ENCODE measurements around the gene TTC7B. TPM values are rescaled to one million over a fixed set of nuclear protein-coding genes. Genes with fewer than 3 reads are reported as not detected.

TTC7B gene
- total RNA-seq, 1 donor from 2014 or later = 46.6 TPM

GRCh38 chr14:90502760-90503159 is 313.5 kb downstream of the TTC7B start:
- Mint-ChIP-seq H3K9me3 (ENCODE audit: low read depth) (peaks cover 3% of the 10 kb centered on the region), H3K27me3 (no peaks in the 10 kb centered on the region), H3K4me1 (ENCODE audit: low read depth) (peaks cover 23% of the 10 kb centered on the region), H3K27ac (no peak overlapping the region), H3K36me3 (ENCODE audit: insufficient read depth) (no peaks in the 10 kb centered on the region), H3K4me3 (ENCODE audit: low read depth) (no peak overlapping the region)
- DNase-seq (ENCODE audit: low spot score, unreplicated experiment) = no peak
- TF ChIP-seq CTCF (IDR thresholded peaks at IDR 0.05; ENCODE audit: unreplicated experiment) = no peak

- Mint-ChIP-seq H3K36me3 (ENCODE audit: insufficient read depth) (no peaks in the 10 kb centered on the region), H3K27me3 (no peaks in the 10 kb centered on the region), H3K4me1 (ENCODE audit: low read depth) (peaks cover 21% of the 10 kb centered on the region), H3K4me3 (ENCODE audit: low read depth) (no peak overlapping the region), H3K9me3 (ENCODE audit: low read depth) (peaks cover 3% of the 10 kb centered on the region), H3K27ac (peak overlapping the region; percentile 80)
- DNase-seq (ENCODE audit: low spot score, unreplicated experiment) = no peak
- no peak for TF ChIP-seq CTCF (IDR thresholded peaks at IDR 0.05; ENCODE audit: unreplicated experiment)
These were observed 315.4 kb downstream of the TTC7B start for GRCh38 chr14:90500665-90501370.

- H3K27me3 Mint-ChIP-seq = no peaks in the 10 kb centered on the region
- H3K9me3 Mint-ChIP-seq (ENCODE audit: low read depth) = peaks cover 3% of the 10 kb centered on the region
- no peak overlapping the region for H3K4me3 Mint-ChIP-seq (ENCODE audit: low read depth)
- H3K36me3 Mint-ChIP-seq (ENCODE audit: insufficient read depth) = no peaks in the 10 kb centered on the region
- H3K4me1 Mint-ChIP-seq (ENCODE audit: low read depth) = peaks cover 21% of the 10 kb centered on the region
- no peak overlapping the region for H3K27ac Mint-ChIP-seq
- no peak for TF ChIP-seq CTCF (IDR thresholded peaks at IDR 0.05; ENCODE audit: unreplicated experiment)
- no peak for DNase-seq (ENCODE audit: low spot score, unreplicated experiment)
These were observed 316.1 kb downstream of the TTC7B start for GRCh38 chr14:90499908-90500664.

GRCh38 chr14:90499121-90499520 is 317.1 kb downstream of the TTC7B start:
- DNase-seq (ENCODE audit: low spot score, unreplicated experiment) = no peak
- H3K27ac Mint-ChIP-seq = no peak overlapping the region
- H3K4me3 Mint-ChIP-seq (ENCODE audit: low read depth) = no peak overlapping the region
- TF ChIP-seq CTCF (IDR thresholded peaks at IDR 0.05; ENCODE audit: unreplicated experiment) = no peak
- H3K36me3 Mint-ChIP-seq (ENCODE audit: insufficient read depth) = no peaks in the 10 kb centered on the region
- peaks cover 3% of the 10 kb centered on the region for H3K9me3 Mint-ChIP-seq (ENCODE audit: low read depth)
- peaks cover 21% of the 10 kb centered on the region for H3K4me1 Mint-ChIP-seq (ENCODE audit: low read depth)
- H3K27me3 Mint-ChIP-seq = no peaks in the 10 kb centered on the region

- H3K36me3 Mint-ChIP-seq (ENCODE audit: insufficient read depth) = no peaks in the 10 kb centered on the region
- H3K27ac Mint-ChIP-seq = no peak overlapping the region
- DNase-seq (ENCODE audit: low spot score, unreplicated experiment) = no peak
- H3K27me3 Mint-ChIP-seq = no peaks in the 10 kb centered on the region
- peaks cover 3% of the 10 kb centered on the region for H3K9me3 Mint-ChIP-seq (ENCODE audit: low read depth)
- H3K4me3 Mint-ChIP-seq (ENCODE audit: low read depth) = no peak overlapping the region
- peaks cover 21% of the 10 kb centered on the region for H3K4me1 Mint-ChIP-seq (ENCODE audit: low read depth)
- no peak for TF ChIP-seq CTCF (IDR thresholded peaks at IDR 0.05; ENCODE audit: unreplicated experiment)
These were observed 318.0 kb downstream of the TTC7B start for GRCh38 chr14:90498198-90498597.
